Body of pancreas (tissue), 4 donors: ENCODE measurements around the gene SPATA31E1. TPM values are rescaled to one million over a fixed set of nuclear protein-coding genes. Genes with fewer than 3 reads are reported as not detected.

Source experiments
- ATAC-seq: fragments of 150-250 bp; one replicate; pipeline ENCODE4 v1.9.1; 2016
- DNase-seq, 4 donors: peaks; one replicate each; pipeline ENCODE4 v3.0.0-alpha.2; 2019
- H3K27ac ChIP-seq, 4 donors: fragments of 200-600 bp; sonication (generic); 1 replicate in 3 of 4; 2 replicates in 1 of 4; pipeline versions ENCODE4 v1.5.1 to v1.6.1; 2016 to 2019; ENCODE audit warnings: mild to moderate bottlenecking in 1 of 4, mixed read lengths in 1 of 4, moderate library complexity in 1 of 4
- H3K27me3 ChIP-seq, 2 donors: fragments of 200-600 bp; sonication (generic); one replicate each; pipeline ENCODE4 v1.6.0; 2016; ENCODE audit warnings: mild to moderate bottlenecking in 1 of 2
- H3K36me3 ChIP-seq, 2 donors: fragments of 200-600 bp; sonication (generic); replicated peaks in 1 of 2; 2 replicates each; pipeline ENCODE4 v1.5.1; 2016; ENCODE audit warnings: low read depth in 2 of 2; ENCODE audit not compliant: insufficient read depth in 1 of 2
- H3K4me1 ChIP-seq: fragments of 200-600 bp; sonication (generic); one replicate; pipeline ENCODE4 v1.6.0; 2016
- H3K4me3 ChIP-seq, 2 donors: fragments of 200-600 bp; sonication (generic); 1 replicate in 1 of 2; 2 replicates in 1 of 2; pipeline ENCODE4 v1.5.1; 2016 to 2019
- H3K9me3 ChIP-seq, 3 donors: fragments of 200-600 bp; sonication (generic); 1 replicate in 2 of 3; 2 replicates in 1 of 3; pipeline ENCODE4 v1.5.1; 2016
- CTCF ChIP-seq, 7 experiments: fragments of 450-650 bp in 4 of 7; fragments of 200-600 bp in 3 of 7; sonication (generic) in 3 of 7; IDR thresholded peaks; one replicate each; pipeline ENCODE4 v1.5.1; 2016 to 2019; ENCODE audit warnings: antibody characterized with exemption in 7 of 7
- POLR2A ChIP-seq, 3 donors: fragments of 450-650 bp; IDR thresholded peaks; one replicate each; pipeline ENCODE4 v1.6.1; 2016; ENCODE audit warnings: antibody characterized with exemption in 3 of 3, mild to moderate bottlenecking in 2 of 3
- WGBS, 2 donors: methylation state at CpG; one replicate each; pipeline ENCODE4 v1.1.5; 2017; 5-methylcytosine and 5-hydroxymethylcytosine counted together
- intact Hi-C: fragments of 100-400 bp; cut with DNase I; formaldehyde crosslinking; loops from one replicate; pipeline ENCODE4 v1.15.1; 2023
- total RNA-seq, 2 donors: library from RNA; depleted of rRNA; stranded (reverse); fragments of >200 nt; gene quantifications; one replicate each; pipeline ENCODE4 v1.1.0, GENCODE V29; 2016

SPATA31E1 gene
- total RNA-seq, 2 donors from 2014 or later: not detected

- intact Hi-C loops: no loop called here
- 82 to 96% methylated on average over 5 to 7 of the region's 7 CpGs for WGBS, 2 donors
- TF ChIP-seq POLR2A (IDR thresholded peaks at IDR 0.05) (no peak), CTCF (IDR thresholded peaks at IDR 0.05) (no peak)
Observed at GRCh38 chr9:87867391-87867790, 15.3 kb upstream of the SPATA31E1 start.

GRCh38 chr9:87868175-87868574, 14.5 kb upstream of the SPATA31E1 start:
- no peak for ATAC-seq
- 97 to 100% methylated on average over 7 to 9 of the region's 9 CpGs for WGBS, 2 donors
- no peak overlapping the region for H3K4me3 ChIP-seq
- no peak for DNase-seq
- H3K36me3 ChIP-seq: no peaks in the 10 kb centered on the region
- TF ChIP-seq CTCF (IDR thresholded peaks at IDR 0.05) (no peak), POLR2A (IDR thresholded peaks at IDR 0.05) (no peak)
- H3K27me3 ChIP-seq: no peaks in the 10 kb centered on the region
- no peaks in the 10 kb centered on the region for H3K4me1 ChIP-seq
- no peak overlapping the region for H3K27ac ChIP-seq
- no peaks in the 10 kb centered on the region for H3K9me3 ChIP-seq
- intact Hi-C loops: no loop called here

More at GRCh38 chr9:87867391-87867790, 15.3 kb upstream of the SPATA31E1 start:
- Histone ChIP-seq H3K27me3 (no peaks in the 10 kb centered on the region), H3K4me3 (no peak overlapping the region), H3K27ac (no peak overlapping the region), H3K36me3 (no peaks in the 10 kb centered on the region), H3K4me1 (no peaks in the 10 kb centered on the region), H3K9me3 (no peaks in the 10 kb centered on the region)
- DNase-seq (no peak), ATAC-seq (no peak)

- no peak for TF ChIP-seq CTCF (IDR thresholded peaks at IDR 0.05)
- no peak for TF ChIP-seq POLR2A (IDR thresholded peaks at IDR 0.05)
- Histone ChIP-seq H3K4me1 (no peaks in the 10 kb centered on the region), H3K36me3 (no peaks in the 10 kb centered on the region), H3K9me3 (no peaks in the 10 kb centered on the region), H3K4me3 (no peak overlapping the region), H3K27me3 (no peaks in the 10 kb centered on the region), H3K27ac (no peak overlapping the region)
- intact Hi-C loops: no loop called here
- 57% methylated on average over 2 to 3 of the region's 3 CpGs for WGBS, 2 donors
- ATAC-seq: no peak
- no peak for DNase-seq
Observed at GRCh38 chr9:87868635-87869034, 14.0 kb upstream of the SPATA31E1 start.

GRCh38 chr9:87869082-87869481, 13.6 kb upstream of the SPATA31E1 start:
- no peaks in the 10 kb centered on the region for H3K27me3 ChIP-seq
- 86 to 94% methylated on average over 6 to 11 of the region's 11 CpGs for WGBS, 2 donors
- no peaks in the 10 kb centered on the region for H3K9me3 ChIP-seq
- no peak overlapping the region for H3K4me3 ChIP-seq
- no peak for TF ChIP-seq CTCF (IDR thresholded peaks at IDR 0.05)
- no peak for TF ChIP-seq POLR2A (IDR thresholded peaks at IDR 0.05)
- no peaks in the 10 kb centered on the region for H3K4me1 ChIP-seq
- DNase-seq: no peak
- intact Hi-C loops: no loop called here
- no peak for ATAC-seq
- H3K27ac ChIP-seq: no peak overlapping the region
- no peaks in the 10 kb centered on the region for H3K36me3 ChIP-seq

- TF ChIP-seq CTCF (IDR thresholded peaks at IDR 0.05) (no peak), POLR2A (IDR thresholded peaks at IDR 0.05) (no peak)
- DNase-seq: no peak
Observed at GRCh38 chr9:87871425-87872078, 11.1 kb upstream of the SPATA31E1 start.

More at GRCh38 chr9:87871425-87872078, 11.1 kb upstream of the SPATA31E1 start:
- no peaks in the 10 kb centered on the region for H3K4me1 ChIP-seq
- no peaks in the 10 kb centered on the region for H3K27me3 ChIP-seq
- no peaks in the 10 kb centered on the region for H3K9me3 ChIP-seq
- intact Hi-C loops: no loop called here
- H3K4me3 ChIP-seq: no peak overlapping the region
- H3K27ac ChIP-seq: no peak overlapping the region
- H3K36me3 ChIP-seq: no peaks in the 10 kb centered on the region
- WGBS, 2 donors: 91 to 96% methylated on average over 7 of the region's 7 CpGs
- no peak for ATAC-seq
